ENCODE measurements around the gene C4BPA.
A peak's percentile ranks its signal among the peaks of the same experiment; 100 is the strongest.

C4BPA gene

DNA sequence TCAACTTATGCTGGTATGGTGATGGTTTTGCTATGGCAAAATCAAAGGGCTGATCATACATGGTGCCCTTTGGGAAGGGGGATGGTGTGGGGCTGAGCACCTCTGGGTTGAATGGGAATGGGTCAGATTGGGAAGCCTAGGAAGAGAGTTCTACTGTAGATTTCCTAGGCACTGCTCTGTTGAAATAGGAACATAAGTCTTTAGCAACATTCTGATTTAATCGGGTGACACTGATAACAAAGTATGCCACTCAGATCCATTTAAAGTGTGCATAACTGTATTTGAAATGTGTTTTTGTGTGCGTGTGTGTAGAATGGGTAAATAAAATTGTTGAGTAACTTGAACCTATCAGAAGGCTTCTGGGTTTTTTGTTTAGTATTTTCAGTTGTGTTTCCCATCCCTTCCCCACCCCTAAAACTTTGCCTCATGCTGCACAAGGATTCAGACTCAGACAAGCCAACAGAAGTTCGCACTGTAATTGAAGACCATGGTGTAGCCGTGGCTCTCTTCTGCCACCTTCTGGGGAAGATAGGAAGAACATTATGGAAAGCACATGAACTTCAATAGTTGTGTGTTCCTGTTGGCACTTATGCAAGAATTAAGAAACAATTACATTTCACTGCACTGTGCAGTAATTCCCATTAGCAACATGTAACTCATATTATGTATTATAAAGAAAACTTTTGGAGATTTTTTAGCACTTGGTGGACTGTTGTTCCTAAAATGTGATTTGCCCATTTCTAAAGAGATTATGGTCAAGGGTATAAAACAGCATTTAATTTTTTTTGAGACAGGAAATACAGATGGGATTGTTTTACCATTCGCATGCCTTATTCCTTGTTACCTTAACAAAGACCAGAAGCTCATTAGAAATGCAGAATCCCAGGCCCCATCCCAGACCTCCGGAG lies 26.3 kb upstream of the C4BPA start:
- peak; percentile 25 for DNase-seq

DNA sequence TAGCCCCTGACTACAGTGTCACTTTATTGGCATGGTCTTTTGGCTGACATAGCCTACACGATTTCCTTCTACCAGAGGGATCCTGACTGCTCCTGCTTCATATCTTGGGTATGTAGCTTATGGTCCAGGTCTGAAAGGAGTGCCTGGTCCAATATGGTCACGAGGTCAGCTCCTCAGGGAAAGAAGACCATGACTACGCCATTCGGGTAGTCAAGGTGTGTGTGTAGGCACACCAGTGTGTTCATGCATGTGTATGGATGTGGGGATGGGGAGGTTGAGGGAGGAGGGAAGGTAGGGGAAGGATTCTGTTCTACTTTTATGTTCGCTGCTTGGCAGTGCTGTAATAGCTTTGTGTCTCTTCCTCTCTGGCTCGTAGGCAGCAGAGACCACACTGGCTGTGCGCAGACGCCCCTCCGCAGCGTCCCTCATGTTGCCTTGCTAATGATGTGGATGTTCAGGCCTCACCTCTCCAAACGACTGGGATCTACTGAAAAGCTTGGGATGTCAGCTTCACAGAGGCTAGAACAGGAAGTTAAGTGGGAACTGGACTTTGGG lies 25.4 kb upstream of the C4BPA start:
- no peak for DNase-seq

DNA sequence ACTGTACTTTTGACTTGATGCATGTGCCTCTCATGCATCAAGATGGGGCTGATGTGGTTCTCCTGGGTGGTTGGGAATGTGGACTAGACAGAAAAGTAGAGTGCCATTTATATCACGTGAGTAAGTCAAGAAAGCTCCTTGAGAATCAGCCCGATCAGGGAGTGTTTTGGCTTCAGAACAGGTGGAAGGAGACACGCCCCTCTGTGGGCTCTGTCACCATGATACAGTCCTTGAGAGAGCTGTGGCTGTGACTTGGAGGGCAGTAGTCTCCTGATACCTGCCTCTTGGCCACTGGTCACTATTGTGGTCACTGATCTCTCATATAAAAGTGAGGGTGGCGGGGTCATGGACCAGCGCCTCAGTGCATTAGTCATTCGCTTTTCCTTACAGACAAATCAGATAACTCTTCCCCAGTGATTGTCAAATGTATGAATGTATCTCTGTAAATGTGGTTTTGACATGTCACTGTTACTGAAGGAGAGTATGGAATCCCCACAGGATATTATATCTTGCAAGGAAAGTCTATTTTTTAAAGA lies 24.3 kb upstream of the C4BPA start:
- no peak for DNase-seq

GRCh38 chr1:207081088-207081487 lies 22.9 kb upstream of the C4BPA start:
- no peak for DNase-seq

- no peak for DNase-seq
Observed at GRCh38 chr1:207081806-207082205, 22.2 kb upstream of the C4BPA start.

DNA sequence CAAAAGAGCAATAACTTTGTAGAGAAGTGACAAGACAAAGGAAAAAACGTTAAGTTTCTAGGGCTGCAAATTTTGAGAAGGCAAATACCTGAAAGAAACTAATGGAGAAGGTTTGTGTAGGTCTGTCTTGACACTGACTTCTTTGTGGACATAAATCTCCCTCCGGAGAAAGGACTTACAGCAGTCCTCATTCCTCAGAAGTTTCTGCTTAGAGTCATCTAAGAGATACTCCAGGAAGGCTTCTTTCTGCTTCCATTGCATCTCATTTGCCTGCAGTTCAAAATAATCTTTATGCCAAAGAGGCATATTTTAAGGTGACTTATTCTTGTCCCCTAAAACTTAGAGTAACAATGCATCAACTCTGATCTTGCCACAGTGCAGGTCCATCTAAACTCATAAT lies 19.8 kb upstream of the C4BPA start:
- no peak for DNase-seq

DNA sequence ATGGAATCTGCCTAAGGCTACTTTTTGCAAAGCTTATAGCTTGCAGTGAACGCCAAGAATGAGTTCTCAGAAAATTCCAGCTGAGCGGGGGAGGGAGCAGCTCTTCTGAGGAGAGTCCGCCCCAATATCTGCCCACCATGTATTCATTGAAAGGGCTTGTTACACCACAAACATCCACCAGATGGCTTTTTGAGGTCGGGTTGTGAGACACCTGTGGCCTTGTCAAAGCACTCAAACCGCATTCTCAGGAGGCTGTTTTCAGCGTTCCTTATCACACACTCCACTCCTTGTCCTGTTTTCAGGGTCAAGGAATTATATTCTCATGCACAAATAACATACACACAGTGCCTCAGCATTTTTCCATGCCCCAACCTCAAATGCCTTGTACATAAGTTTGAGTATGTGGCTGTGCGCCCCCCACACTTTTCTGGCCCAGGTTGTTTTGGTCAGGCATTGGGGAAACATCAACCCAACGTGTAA lies 19.3 kb upstream of the C4BPA start:
- no peak for DNase-seq

DNA sequence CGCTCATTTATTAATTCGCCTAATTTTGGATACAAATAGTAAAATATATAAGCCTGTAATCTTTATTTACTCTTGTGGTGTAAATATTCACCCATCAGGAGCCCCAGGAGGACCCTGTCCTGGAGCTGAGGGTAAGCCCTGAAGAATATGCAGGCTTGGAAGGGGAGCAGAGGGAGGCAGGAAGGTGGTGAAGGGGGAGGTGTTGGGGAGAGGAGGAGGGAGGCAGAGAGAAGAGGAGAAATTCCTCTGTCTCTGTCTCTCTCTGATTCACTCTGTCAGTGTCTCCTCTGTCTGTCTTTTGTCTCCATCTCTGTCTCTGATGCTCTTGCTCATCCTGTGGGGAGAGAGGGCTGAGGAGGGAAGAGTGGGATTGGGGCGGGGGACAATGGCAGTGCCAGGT lies 18.1 kb upstream of the C4BPA start:
- no peak for DNase-seq

DNA sequence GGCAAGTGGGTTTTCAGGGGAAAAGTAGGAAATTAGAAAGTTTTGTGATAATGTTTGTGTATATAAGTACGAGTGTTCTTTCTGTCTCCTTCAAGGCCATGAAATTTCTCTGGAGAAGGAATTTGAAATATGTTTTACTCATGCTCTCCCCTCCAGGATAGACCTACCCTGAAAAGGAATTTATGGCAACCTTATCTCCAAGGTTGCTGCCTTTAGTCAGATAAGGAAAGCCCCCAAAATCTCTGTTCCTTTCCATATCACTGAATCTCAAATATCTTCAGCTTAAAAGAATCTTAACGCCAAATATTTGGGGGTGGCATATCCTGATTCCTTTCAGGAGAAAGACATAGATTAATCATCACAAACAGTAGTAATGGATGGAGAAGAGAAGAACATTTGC lies 15.9 kb upstream of the C4BPA start:
- DNase-seq: no peak

GRCh38 chr1:207088701-207089626 lies 15.1 kb upstream of the C4BPA start, which contains the start of gene C4BPB:
C4BPB (plus strand) TSS chr1:207088860; CDS start chr1:207089532, 672 bp downstream.
- DNase-seq: no peak

DNA sequence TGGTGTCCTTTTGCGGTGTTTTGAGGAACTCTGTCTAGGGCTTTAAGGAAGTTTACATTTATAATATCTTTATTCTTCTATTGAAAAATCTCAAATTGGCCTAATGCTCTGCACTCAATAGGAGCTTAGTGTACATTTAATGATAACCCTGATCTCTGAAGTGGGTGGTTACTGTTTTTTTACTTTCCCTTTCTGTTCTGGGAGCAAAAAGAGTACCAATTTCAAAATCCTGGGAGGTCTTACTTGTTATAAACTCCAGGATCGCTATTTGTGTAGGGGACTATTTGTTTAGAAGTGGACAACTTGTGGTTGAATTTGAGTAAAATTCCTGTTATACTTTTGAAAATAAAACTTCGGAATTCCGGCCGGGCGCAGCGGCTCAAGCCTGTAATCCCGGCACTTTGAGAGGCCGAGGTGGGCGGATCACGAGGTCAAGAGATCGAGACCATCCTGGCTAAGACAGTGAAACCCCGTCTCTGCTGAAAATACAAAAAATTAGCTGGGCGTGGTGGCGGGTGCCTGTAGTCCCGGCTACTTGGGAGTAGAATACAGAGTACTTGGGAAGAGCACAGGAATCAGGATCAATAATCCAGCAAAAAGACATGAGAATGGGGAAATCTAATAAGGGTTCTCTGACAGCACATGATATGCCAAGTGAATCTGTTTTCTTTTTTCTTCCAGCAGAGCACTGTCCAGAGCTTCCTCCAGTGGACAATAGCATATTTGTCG lies 14.2 kb upstream of the C4BPA start:
- DNase-seq: no peak

DNA sequence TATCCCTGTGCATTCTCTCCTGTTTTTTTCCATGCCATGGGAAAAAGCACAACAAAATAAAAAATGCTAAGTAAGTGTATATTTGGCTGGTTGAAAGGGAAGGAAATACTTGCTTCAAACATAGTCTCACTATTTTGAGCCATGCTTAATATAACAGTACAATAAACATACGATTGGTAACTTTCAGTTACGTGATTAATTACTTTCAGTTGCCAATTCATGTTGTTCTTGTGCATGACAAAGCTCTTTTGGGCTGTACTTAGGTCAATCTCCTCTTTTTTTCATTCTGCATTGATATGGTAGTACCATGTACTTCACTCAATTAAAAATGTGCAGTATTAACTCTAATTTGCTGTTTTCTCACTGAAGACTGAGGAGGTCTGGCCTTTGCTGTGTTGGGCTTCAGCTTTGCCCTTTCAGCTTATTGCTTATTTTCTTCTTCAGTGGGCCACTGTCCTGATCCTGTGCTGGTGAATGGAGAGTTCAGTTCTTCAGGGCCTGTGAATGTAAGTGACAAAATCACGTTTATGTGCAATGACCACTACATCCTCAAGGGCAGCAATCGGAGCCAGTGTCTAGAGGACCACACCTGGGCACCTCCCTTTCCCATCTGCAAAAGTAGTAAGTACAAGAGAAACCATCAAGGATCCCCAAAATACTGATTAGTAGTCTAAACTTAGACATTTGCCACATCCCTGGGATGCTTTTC lies 12.7 kb upstream of the C4BPA start:
- no peak for DNase-seq

- DNase-seq: no peak
Observed at GRCh38 chr1:207093944-207094343, 10.1 kb upstream of the C4BPA start.

DNA sequence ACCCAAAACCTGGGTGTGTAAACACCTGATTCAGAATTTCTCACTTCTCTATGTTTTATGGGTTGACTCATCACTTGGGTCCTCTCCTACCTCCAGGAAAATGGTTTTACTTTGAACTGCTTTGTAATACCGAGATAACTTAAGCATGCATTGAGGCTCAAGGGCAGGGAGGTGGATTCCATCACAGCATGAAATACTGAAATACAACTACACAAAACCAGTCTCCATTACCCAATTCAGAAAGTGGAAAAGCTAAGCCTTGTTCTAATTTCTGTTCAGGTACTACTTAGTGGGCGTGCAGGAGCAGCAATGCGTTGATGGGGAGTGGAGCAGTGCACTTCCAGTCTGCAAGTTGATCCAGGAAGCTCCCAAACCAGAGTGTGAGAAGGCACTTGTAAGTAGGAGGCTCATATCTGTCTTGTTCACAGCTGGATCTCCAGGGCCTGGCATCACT lies 6.1 kb upstream of the C4BPA start:
- no peak for DNase-seq

- no peak for DNase-seq
Observed at GRCh38 chr1:207101720-207102119, 2.3 kb upstream of the C4BPA start.

GRCh38 chr1:207102146-207102545 lies 1.9 kb upstream of the C4BPA start:
- no peak for DNase-seq

GRCh38 chr1:207102659-207103058 lies 1.4 kb upstream of the C4BPA start:
- DNase-seq: no peak

- DNase-seq: no peak
Observed at GRCh38 chr1:207109004-207109403, 5.0 kb downstream of the C4BPA start.

GRCh38 chr1:207112616-207113296 lies 8.7 kb downstream of the C4BPA start:
- DNase-seq: no peak

DNA sequence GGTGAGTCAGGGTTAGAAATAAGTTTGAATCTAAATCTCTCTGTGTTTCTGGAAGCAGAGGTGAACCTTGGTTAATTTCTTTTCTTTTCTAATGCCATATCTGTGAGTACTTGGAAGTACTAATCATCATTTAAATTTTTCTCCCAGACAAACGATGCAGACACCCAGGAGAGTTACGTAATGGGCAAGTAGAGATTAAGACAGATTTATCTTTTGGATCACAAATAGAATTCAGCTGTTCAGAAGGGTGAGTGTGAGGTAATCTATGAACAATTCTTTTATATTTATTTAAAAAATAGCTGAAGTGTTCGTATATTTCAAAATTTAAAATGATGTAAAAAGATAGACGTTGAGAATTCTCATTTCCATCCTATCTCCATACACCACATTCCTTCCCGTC lies 11.2 kb downstream of the C4BPA start:
- no peak for DNase-seq

- no peak for DNase-seq
Observed at GRCh38 chr1:207124389-207124788, 20.4 kb downstream of the C4BPA start.
